Measurements from ENCODE around the gene SRCAP.
A peak's percentile ranks its signal among the peaks of the same experiment; 100 is the strongest.

SRCAP gene

DNA sequence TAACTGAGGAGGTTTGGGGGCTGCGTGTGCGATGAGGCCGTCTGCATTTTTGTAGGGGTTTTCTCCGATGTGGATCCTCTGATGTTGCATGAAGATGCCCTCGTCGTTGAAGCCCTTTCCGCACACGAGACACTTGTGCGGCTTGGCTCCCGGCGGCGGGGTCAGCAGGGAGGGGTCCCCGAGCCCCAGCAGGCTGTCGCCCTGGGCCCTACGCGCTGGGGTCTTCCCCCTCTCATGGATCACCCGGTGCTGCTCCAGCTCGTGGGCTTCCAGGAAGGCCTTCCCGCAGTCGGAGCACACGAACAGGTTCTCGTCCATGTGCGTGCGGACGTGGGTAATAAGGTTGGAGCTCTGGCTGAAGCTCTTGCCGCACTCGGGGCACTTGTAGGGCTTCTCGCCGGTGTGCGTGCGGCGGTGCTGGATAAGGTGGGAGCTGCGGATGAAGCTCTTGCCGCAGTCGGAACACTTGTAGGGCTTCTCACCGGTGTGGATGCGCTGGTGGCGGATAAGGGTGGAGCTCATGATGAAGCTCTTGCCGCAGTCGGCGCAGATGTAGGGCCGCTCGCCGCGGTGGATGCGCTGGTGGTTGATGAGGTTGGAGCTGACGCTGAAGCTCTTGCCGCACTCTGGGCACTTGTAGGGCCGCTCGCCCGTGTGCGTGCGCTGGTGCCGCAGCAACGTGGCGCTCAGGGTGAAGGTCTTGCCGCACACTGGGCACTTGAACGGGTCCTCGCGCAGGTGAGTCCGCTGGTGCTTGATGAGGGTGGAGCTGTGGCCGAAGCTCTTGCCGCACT is 83.7 kb downstream of the SRCAP start:
- DNase-seq = no peak
- in situ Hi-C loops (cut with MboI; ENCODE audit: low pct_unique_long_range_greater_than_20kb, low sequenced_read_pairs) = no loop called here

DNA sequence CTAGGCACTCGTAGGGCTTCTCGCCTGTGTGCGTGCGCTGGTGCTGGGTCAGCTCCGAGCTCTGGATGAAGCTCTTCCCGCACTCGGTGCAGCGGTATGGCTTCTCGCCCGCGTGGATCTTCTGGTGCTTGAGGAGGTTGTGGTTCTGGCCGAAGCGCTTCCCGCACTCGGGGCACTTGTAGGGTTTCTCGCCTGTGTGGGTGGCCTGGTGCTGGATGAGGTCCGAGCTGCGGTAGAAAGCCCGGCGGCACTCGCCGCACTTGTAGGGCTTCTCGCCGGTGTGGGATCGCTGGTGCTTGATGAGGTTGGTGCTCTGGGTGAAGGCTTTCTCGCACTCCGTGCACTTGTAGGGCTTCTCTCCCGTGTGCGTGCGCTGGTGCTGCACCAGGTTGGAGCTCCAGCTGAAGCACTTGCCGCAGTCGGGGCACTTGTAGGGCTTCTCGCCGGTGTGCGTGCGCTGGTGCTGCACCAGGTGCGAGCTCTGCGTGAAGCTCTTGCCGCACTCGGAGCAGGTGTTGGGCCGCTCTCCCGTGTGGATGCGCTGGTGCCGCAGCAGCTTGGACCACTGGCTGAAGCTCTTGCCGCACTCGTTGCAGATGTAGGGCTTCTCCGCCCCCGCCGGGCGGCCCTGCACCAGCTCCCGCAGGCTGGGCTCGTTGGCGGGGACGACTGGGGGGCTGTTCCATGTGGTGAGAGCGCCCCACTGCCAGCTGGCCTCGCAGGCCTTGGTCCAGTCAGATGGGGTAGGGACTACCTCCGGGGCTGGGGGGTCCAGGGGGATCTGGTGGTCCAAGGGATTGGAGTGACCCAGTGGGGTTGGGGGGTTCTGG is 84.5 kb downstream of the SRCAP start:
- DNase-seq = no peak
- in situ Hi-C loops (cut with MboI; ENCODE audit: low pct_unique_long_range_greater_than_20kb, low sequenced_read_pairs) = no loop called here

- in situ Hi-C loops (cut with MboI; ENCODE audit: low pct_unique_long_range_greater_than_20kb, low sequenced_read_pairs) = no loop called here
- DNase-seq = no peak
These were observed 85.2 kb downstream of the SRCAP start for GRCh38 chr16:30784215-30784614.

GRCh38 chr16:30785126-30786106 is 86.4 kb downstream of the SRCAP start:
- in situ Hi-C loops (cut with MboI; ENCODE audit: low pct_unique_long_range_greater_than_20kb, low sequenced_read_pairs) = no loop called here
- DNase-seq = no peak

- DNase-seq = no peak
- in situ Hi-C loops (cut with MboI; ENCODE audit: low pct_unique_long_range_greater_than_20kb, low sequenced_read_pairs) = no loop called here
These were observed 87.4 kb downstream of the SRCAP start for GRCh38 chr16:30786115-30786935.

DNA sequence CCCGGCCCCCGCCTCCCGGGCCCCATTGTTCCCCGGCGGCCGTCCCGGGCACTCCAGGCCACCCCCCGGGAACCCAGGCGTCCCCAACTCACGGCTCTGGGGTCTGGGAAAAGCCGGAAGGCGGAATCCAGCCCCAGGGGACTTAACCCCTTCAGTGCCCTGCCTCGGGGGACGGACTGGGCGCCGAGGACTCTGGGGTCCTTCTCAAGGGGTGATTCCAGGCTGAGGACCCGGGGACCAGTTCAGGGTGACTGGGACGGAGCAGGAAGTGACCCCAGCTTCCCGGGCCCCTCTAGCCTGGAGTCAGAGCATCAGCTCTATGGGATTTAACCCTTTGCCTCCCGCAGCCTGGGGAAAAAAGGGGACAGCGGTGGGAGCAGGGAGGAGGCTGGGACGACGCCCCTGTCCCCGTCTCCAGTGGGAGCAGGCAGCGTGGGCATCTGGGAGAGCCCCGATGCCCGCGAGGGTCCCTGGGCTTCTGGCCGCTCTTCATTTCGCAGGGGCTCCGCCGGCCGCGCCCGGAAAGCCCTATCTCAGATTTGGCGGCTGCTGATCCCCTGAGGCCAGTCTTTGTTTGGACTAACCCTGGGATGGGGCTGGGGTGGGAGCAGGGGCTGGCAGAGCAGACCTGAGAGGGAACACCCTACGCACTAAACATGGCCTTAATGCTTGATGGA is 88.1 kb downstream of the SRCAP start, which contains the start of gene ZNF629:
Gene ZNF629, minus strand, starts transcription at position 270 of the 677 bp plus-strand sequence. CDS start 2,723 bp downstream, outside the sequence.
- peak; percentile 72 for DNase-seq
- in situ Hi-C loops (cut with MboI; ENCODE audit: low pct_unique_long_range_greater_than_20kb, low sequenced_read_pairs) = no loop called here

DNA sequence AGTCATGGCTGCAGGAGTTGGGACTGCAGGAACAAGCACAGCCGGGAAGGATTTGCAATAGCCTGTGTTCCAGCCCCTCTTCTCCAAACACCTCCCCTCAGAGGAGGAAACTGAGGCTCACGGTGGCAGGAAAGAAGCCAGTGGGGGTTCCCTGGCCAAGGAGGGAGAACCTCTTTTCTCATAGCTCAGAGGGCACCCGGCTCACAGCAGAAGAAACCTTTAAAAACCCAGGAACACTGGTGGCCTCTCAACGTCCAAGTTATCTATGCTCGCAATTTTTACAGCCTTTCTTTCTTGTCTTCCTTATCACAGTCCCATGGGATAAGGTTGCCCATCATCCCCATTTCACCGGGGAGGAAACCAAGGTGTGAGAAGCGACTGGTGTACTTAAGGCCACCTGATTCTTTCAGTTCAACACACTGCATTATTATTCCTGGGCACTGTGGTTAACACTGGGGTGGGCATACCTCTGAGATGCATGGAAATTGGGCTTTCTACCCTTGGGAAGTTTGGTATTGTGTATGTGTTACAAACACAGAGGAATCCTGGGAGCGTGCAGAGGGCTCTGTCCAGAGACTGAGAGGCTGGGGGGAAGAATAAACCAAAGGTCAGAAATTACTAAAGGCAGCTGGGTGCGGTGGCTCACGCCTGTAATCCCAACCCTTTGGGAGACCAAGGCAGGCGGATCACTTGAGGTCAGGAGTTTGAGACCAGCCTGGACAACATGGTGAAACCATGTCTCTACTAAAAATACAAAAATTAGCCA is 88.8 kb downstream of the SRCAP start:
- in situ Hi-C loops (cut with MboI; ENCODE audit: low pct_unique_long_range_greater_than_20kb, low sequenced_read_pairs) = no loop called here

More for the DNA sequence above, 88.8 kb downstream of the SRCAP start:
- no peak for DNase-seq
